ENCODE measurements around the gene EDC4.

EDC4 gene

GRCh38 chr16:67845291-67846062 lies 27.4 kb upstream of the EDC4 start:
- TF ChIP-seq PATZ1 (CRISPR knock-in tag; IDR thresholded peaks at IDR 0.05; ENCODE audit: borderline replicate concordance), result no peak
- no peak for TF ChIP-seq TCF4 (CRISPR knock-in tag; IDR thresholded peaks at IDR 0.05; ENCODE audit: borderline replicate concordance)
- no peak for TF ChIP-seq BACH2 (CRISPR knock-in tag; IDR thresholded peaks at IDR 0.05; ENCODE audit: borderline replicate concordance)
- TF ChIP-seq ZNF70 (CRISPR knock-in tag; IDR thresholded peaks at IDR 0.05), result no peak
- no peak for TF ChIP-seq ARNTL (CRISPR knock-in tag; IDR thresholded peaks at IDR 0.05; ENCODE audit: borderline replicate concordance, low read depth)
- no peak for TF ChIP-seq ZNF8 (CRISPR knock-in tag; IDR thresholded peaks at IDR 0.05)
- no peak for TF ChIP-seq GLIS3 (CRISPR knock-in tag; IDR thresholded peaks at IDR 0.05)
- TF ChIP-seq, protein P1, sequence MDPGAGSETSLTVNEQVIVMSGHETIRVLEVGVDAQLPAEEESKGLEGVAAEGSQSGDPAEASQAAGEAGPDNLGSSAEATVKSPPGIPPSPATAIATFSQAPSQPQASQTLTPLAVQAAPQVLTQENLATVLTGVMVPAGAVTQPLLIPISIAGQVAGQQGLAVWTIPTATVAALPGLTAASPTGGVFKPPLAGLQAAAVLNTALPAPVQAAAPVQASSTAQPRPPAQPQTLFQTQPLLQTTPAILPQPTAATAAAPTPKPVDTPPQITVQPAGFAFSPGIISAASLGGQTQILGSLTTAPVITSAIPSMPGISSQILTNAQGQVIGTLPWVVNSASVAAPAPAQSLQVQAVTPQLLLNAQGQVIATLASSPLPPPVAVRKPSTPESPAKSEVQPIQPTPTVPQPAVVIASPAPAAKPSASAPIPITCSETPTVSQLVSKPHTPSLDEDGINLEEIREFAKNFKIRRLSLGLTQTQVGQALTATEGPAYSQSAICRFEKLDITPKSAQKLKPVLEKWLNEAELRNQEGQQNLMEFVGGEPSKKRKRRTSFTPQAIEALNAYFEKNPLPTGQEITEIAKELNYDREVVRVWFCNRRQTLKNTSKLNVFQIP (CRISPR knock-in tag; IDR thresholded peaks at IDR 0.05; ENCODE audit: borderline replicate concordance, low read depth), result no peak

DNA sequence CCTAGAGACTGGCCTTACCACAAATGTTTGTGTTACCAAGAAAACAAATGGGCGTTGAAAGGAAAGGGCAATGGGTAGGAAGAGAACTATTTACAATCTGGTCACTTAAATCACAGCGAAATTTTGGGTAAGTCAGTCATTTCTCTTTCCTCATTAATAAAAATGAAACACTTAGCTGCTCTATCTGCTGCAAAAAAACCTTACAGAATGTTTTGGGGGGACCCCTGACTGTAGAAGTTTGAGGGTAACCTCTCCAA lies 26.9 kb upstream of the EDC4 start:
- TF ChIP-seq ZFP30 (CRISPR knock-in tag; IDR thresholded peaks at IDR 0.05) (no peak), TCF4 (CRISPR knock-in tag; IDR thresholded peaks at IDR 0.05; ENCODE audit: borderline replicate concordance) (no peak), CREB5 (CRISPR knock-in tag; IDR thresholded peaks at IDR 0.05; ENCODE audit: low read depth) (no peak), SNAI2 (CRISPR knock-in tag; IDR thresholded peaks at IDR 0.05) (no peak), ISL1 (CRISPR knock-in tag; IDR thresholded peaks at IDR 0.05) (no peak), OSR1 (CRISPR knock-in tag; IDR thresholded peaks at IDR 0.05) (no peak), TOX (CRISPR knock-in tag; IDR thresholded peaks at IDR 0.05; ENCODE audit: borderline replicate concordance) (no peak), ZC3H10 (CRISPR knock-in tag; IDR thresholded peaks at IDR 0.05) (no peak), CSRNP3 (CRISPR knock-in tag; IDR thresholded peaks at IDR 0.05) (no peak), ESRRG (CRISPR knock-in tag; IDR thresholded peaks at IDR 0.05) (no peak), ZNF8 (CRISPR knock-in tag; IDR thresholded peaks at IDR 0.05) (no peak), CSDC2 (CRISPR knock-in tag; IDR thresholded peaks at IDR 0.05) (no peak), PPARA (CRISPR knock-in tag; IDR thresholded peaks at IDR 0.05; ENCODE audit: borderline replicate concordance) (no peak), ARNTL (CRISPR knock-in tag; IDR thresholded peaks at IDR 0.05; ENCODE audit: borderline replicate concordance, low read depth) (no peak), TSHZ2 (CRISPR knock-in tag; IDR thresholded peaks at IDR 0.05) (no peak), ZNF565 (CRISPR knock-in tag; conservative IDR thresholded peaks at IDR 0.05; ENCODE audit: low read depth) (no peak), ZFP3 (CRISPR knock-in tag; IDR thresholded peaks at IDR 0.05) (no peak)
- ATAC-seq, result no peak

More at GRCh38 chr16:67845291-67846062, 27.4 kb upstream of the EDC4 start:
- ATAC-seq, result no peak
